Caki2 (cell line): Measurements from ENCODE around the gene NTM. TPM values are rescaled to one million over a fixed set of nuclear protein-coding genes. Genes with fewer than 3 reads are reported as not detected.

ENCODE experiments used
- DNase-seq: peaks from one replicate; pipeline ENCODE4 v3.0.0-alpha.2; 2015; ENCODE audit warnings: low read depth
- in situ Hi-C: cut with HindIII; loops from 2 replicates; pipeline ENCODE4 v1.10.0; 2016; ENCODE audit warnings: low sequenced_read_pairs, low pct_unique_long_range_greater_than_20kb, mixed read lengths
- total RNA-seq: library from RNA; depleted of rRNA; stranded (reverse); fragments of >200 nt; shearing (Covaris generic); gene quantifications from 2 replicates; pipeline ENCODE4 v1.2.3, GENCODE V29; 2014; ENCODE audit warnings: low replicate concordance

NTM gene
- total RNA-seq, 1 experiment from 2014 or later: not detected

DNA sequence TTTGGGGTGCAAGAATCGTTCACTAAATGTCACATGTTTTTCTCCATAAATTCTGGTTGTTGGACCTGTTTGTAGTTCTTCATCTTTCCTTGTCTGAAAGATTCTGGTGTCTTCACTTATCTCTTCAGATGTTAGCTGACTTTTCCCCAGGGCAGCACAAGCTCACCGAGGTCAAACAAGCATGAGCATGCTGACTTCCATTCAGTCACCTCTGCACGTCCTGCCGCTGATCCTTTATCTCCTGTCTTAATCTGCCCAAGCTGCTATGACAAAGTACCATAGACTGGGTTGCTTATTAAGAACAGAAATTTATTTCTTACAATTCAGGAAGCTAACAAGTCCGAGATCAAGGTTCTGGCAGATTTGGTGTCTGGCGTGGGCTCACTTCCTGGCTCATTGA is 800.6 kb downstream of the NTM start:
- in situ Hi-C loops: no loop called here
- DNase-seq: no peak

DNA sequence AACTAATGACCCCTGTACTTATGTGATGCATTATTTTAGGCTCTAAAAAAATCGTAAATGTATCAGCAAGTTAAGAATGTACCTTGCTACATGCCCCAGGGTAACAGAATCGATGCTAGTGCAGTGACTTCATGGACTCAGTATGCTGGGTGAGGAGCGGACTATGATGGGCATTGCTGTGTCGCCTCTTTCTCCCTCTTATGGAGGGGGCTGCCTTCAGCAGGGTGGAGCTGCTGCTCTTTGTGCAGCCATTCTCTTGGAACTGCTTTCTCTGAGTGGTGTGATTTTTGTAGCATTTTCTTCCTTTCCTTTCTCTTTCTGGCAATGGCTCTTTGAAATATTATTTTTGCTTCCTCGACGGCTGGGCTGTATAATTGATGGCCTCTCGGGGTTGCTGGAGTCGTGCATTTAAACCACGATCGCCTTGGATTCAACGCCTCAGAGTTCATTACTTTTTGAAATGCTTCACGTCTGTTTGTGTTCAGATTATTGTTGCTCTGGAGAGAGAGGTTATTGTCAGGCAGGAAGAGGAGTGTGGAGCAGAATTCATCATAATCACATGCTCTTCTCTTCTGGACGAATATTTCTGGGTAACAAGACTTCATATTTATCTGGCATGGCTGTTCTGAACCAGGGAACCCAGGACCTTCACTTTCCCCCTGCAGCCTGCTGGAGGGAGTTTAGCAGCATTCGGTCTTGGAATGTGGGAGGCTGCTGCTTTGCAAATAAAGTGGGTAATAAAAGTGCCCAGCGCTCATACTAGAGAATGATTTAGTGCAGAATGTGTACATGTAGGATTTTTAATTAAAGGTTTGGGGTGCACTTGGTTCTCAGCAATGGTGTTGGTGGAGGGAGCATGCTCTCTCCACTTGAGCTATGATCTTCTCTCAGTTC is 804.2 kb downstream of the NTM start:
- in situ Hi-C loops: no loop called here
- DNase-seq: no peak

DNA sequence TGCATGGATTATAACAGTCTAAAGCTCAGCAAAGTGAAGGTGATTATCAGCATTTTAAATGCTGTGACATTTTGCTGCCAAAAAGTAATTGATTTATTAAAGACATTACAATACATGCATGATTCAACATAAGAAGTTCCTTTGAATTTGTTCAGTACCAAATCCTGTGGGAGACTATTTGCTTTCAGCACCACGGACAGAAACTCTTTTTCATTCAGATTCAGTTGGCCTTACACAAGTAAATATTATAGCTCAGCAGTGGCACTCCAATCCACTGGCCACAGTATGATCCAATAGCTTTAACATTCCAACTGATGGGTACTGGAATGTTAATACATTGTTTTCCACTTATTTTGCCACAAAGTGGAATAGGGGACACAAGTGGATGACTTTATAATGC is 806.7 kb downstream of the NTM start:
- no peak for DNase-seq
- in situ Hi-C loops: no loop called here

DNA sequence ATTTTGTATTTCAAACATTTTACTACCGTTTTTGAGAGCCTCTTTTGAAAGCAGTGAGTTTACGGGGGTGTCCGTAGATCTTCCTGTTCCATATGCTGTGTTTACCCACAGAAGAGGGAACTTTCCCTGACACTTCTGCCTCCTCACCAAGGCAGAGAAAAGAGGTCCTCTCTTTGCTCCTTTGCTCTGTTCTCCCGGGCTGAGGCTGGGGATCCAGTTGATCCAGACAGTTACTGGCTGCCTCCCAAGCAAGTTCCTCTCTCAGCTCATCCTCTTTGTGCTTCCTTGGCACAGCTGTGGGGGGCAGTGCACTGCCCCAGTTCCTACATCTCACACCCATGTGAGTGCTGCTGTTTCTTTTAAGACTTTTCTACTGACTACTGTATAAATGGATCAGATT is 813.7 kb downstream of the NTM start:
- in situ Hi-C loops: no loop called here
- no peak for DNase-seq

DNA sequence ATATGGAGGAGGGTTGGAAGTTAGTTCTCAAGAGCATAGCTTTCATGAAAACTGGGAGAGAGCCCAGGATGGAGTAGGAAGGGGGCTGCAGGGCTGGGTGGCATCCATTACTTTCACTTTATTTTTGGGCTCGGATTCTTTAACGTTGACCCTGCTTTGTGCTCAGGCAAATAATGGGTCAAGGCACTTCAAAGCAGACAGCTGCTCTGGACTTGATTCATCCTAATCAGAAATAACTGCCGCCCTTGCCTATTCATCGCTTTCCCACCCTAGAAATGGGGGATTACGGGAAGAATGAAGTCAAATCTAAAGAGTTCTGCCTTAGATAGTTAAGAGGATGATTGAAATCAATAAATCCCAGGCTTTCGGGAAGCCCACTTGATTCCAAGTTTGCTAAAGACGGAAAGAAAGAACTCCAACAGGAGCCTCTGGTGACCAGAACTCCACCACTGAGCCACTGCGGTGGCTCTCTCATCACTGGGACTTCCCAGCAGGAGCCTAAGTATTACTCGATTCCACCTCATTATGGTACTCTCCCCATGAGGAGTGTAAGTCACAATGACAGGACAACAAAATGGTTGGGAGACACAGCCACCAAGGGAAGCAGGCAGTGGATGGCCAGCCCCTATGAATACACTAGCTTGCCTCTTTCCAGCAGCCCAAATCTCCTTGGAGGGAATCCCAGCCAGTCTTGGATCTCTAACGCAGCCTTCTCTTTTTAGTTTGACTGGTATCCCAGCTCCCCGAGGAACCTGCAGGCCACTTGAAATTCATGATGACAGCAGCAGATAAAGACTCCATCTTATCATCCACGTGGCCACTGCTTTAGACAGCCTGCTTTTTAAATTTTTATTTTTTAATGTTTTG is 815.5 kb downstream of the NTM start:
- no peak for DNase-seq
- in situ Hi-C loops: no loop called here

DNA sequence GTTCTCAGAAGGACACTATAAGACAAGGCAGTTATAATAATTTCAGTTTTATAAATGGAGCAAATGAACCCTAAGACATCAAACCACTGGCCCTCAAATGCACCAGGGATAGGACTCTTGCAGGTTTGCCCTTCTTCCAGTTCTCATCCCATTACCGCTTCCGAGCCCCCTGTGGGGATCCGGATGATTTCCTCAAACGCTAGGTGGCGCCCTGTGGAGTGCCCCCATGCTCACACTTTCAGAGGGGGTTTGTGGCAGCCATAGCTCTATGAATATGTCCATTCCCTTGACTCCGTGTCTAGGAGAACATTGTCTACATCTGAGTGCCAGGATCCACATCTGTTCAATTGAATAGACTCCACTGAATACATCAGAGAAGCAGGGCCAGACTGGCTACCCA is 816.3 kb downstream of the NTM start:
- no peak for DNase-seq
- in situ Hi-C loops: no loop called here

DNA sequence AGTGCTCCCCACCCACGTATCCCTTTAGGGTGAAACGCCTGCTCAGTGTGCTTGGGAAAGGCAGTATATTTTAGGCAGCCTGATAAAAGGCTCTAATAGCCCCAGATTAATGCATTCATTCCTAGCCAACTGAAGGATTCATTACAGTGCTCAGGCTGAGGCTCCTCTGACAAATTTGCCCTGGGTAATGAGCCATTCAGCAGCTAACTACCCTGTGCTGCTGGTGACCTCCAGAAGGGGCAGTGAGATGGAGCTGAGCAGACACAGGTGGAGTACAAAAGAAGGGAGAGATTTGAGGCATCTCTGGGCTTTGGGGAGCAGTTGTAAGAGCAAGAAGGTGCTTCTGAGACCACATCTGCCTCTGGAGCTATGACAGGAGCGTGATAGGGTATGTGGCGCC is 817.0 kb downstream of the NTM start:
- in situ Hi-C loops: no loop called here
- no peak for DNase-seq

DNA sequence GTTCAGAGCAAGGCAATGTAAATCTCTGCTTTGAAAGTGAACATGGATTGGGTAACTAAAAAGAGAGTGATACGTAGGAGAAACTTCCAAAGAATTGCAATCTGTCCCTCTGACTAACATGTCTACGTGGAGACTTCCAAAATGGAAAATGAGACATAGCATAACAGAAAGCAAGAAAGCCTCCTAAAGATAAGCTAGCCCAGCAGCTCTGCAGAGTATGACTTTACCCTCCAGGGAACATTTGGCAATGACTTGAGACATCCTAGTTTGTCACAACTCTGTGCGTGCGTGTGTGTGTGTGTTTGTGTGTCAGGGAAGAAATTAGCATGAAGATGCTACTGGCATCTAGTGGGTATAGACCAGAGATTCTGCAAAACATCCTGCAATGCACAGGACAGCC is 817.4 kb downstream of the NTM start:
- in situ Hi-C loops: no loop called here
- DNase-seq: no peak

DNA sequence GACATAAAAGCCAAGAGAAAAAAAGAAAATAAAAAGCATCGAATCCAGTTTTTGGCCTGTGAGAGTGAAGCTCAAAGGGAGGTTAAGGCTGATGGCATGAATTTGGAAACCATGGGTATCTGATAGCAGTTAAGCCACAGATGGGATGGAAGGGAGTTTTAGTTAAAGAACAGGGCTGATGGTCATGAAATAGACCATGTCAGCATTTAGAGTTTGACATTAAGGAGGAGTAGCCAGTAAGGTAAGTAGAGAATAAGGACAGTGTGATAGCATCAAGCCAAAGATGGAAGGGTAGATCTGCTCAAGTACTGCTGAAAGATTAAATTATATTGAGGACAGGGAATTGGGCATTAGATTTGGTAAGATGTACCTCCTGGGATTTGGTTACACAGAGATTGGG is 826.5 kb downstream of the NTM start:
- in situ Hi-C loops: no loop called here
- DNase-seq: no peak

DNA sequence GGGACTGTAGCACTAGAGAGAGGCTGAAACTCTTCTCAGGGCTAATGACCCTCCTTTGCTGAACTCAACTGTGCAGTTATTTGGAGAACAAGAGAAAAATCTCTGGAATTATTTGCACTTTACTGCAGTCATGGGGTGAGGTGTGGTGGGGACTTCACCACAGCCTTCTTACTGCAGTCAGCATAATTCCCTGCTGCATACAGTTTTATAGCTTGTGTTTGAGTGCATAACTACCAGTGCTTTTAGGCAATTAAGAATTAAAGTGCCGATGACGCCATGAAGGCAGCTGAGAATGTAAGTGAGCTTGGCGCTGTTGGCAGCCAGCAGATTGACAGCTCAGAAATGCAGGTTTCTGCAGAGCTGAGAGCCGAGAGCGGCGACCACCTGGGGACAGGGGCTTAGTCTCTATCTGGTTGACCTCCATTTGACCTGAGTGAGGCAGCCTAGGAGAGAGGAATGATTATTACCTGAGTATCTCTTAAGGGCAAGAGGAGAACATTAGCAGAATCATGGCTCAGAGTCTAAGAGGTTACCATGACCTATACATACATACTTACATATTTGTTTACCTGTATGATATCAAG is 830.0 kb downstream of the NTM start:
- DNase-seq: no peak
- in situ Hi-C loops: no loop called here

DNA sequence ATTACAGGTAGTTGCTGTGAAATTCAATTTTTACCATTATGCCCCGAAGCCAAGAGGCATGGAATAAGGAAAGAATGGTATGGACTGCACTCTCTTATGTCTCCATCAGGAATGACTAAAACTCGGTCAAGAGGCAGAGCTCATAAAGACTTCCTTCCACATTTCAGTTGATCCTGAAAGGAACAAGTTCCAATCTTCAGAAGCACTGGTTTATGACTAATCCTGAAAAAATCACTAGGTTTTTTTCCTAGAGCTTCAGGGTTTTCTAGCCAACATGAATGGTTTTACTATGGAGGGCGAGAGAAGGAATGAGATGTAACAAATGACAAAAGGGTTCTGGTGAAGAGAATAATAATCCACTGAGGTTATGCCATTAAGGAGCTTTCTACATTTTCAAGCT is 832.2 kb downstream of the NTM start:
- no peak for DNase-seq
- in situ Hi-C loops: no loop called here

DNA sequence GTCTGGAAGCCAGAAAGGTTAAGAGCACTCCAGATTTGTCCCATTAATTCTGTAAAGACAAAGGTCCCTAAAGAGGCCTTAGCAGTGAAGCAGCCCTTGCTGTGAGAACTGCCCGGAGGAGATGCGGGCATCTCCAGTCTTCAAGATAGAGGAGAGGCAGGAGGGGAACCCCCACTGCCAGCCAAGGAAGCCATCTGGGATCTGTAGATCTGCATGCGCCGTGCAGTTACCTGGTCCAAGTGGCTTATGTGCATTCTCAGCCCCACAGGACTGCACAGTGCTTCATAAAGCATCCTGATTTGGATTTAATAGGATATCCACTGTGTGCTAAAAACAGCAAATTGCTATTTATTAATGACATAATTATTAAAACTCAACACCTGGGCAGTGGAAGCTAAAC is 834.6 kb downstream of the NTM start:
- in situ Hi-C loops: no loop called here
- no peak for DNase-seq

DNA sequence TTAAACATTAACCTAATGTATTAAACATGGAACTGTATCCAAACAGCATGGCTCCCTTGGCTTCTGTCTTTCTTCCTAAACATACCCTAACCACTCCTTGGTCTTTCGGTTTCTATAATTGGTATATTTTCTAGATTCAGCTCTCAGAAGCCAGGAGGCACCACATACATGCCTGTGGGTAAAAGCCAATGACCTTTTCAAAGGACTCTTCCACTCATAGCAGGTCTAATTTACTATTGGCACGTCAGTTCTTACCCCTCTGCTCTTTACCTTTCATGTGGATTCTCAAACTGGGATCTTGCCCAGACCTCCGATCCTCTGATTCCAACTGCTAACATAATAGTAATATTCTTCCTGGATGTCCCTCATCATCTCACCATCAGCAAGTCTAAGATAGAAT is 835.1 kb downstream of the NTM start:
- DNase-seq: no peak
- in situ Hi-C loops: no loop called here

DNA sequence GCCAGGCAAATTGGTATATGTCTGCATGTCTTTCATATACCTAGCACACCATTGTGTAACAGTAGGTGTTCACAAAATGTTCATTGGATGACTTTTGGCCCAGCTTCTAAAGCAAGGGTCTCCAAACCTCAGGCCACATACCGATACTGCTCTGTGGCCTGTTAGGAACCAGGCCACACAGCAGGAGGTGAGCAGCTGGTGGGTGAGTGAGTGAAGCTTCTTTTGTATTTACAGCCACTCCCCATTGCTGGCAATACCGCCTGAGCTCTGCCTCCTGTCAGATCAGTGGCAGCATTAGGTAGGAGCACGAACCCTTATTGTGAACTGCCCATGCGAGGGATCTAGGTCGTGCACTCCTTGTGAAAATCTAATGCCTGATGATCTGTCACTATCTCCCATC is 836.6 kb downstream of the NTM start:
- DNase-seq: no peak
- in situ Hi-C loops: no loop called here

DNA sequence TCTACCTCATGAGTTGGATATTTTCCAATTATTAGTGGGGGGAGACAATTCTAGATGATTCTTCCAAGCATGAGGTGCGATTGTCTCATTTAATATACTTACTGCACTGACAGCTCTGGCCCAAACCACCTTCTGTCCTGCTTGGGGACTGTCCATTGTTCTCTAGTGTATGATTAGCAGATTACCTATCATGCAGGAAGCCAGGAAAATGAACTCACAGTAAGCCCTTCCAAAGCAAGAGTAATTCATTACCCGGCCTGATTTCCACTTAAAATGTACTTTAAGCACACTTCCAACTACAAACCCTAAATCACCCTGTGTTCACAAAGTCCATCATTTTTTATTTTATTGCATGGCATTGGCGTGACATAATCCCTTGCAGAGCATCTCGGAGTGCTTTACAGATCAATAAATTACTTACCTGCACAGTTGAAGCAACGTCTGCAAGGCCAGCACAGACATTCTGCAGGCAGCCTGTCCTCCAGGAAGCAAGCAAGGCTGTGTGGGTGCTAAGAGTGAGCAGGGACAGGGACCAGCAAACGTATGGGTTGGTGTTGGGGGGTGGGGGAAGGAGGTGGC is 838.2 kb downstream of the NTM start:
- in situ Hi-C loops: no loop called here
- DNase-seq: no peak

DNA sequence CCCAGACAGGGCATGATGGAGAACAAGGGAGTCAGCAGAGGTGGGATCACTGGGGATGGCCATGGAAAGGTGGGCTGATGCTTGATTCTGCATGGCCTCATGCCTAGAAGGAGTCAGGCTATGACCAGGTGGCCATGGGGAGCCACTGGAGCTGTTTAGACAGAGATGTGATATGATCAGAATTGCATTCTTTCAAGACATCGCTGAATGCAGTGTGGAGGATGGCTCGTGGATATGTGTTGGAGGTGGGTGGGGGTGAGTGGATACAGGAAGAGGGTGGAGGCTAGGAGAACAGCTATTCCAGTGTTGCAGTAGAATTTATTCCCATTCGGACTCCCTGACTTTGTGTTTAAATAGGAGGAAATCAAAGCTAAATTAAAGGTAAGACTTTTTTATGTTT is 841.1 kb downstream of the NTM start:
- in situ Hi-C loops: no loop called here
- no peak for DNase-seq

DNA sequence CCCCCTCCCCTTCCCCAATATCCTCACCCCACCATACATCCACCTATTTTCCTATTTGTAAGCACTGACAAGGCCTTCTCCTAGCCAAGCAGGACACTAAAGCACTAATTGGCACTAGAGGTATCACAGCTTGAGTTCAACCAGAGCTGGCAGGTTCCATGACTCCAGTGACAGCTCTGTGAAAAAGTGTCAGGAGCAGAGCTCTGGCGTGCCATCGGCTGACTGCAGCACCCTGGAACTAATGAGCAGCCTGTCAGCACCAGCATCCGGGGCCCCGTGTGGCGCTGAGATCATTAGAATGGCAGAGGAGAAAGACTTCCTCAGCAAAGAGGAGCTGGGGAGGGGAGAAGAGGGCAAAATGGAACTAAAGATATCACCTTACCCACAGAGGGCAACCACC is 847.4 kb downstream of the NTM start:
- in situ Hi-C loops: no loop called here
- DNase-seq: no peak

DNA sequence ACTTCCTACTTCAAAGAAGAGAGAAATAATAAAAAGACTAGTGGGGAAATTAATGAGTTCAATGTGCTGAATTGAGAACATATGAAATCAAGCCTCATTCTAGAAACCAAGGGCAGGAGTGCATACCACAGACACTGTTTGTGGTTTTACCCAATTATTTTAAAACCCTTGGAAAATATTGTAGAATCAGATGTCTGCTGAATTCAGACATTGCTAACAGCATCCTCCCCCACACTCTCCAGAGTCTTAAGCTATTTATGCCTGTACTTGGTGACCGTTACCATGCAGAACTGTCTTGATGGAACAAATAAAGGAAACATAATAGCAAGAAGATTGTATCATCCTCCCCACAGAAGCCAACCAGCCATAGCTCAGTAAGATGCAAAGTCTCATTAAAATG is 850.1 kb downstream of the NTM start:
- no peak for DNase-seq
- in situ Hi-C loops: no loop called here

DNA sequence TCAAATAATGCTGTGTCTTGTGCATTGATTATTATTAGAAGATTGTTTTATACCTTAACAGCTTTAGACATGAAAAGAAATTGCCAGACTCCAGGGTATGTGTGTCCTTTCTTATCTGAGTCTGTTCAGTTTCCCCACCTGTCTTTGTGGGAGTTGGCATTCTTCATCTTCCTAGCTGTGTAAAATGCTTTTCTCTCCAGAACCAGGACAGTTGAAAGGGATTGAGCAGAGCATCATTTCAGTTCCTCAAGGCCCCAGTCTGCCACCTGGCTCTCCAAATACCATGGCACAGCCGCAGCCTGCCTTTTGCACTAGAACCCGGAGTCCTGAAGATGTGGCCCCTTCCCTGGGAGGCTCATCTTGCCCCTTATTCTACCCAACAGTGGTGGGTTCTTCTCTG is 851.9 kb downstream of the NTM start:
- no peak for DNase-seq
- in situ Hi-C loops: no loop called here
